NCI-H345 treated with DMSO at 0.1 percent for 48 hours (cell line): ENCODE measurements around the gene ABHD18.
"Not testable (repeated sequence)": the region's sequence is repeated elsewhere in the genome, so short reads cannot be mapped to it uniquely, and the experiment has no call there.

Source experiments
- DNase-seq: peaks from one replicate; lab custom pipeline; 2025; ENCODE audit not compliant: unreplicated experiment; lab: John Stamatoyannopoulos, UW

Gene ABHD18

GRCh38 chr4:127988638-127989037 is 23.4 kb downstream of the ABHD18 start:
- no peak for DNase-seq

- DNase-seq = no peak
These were observed 27.9 kb downstream of the ABHD18 start for GRCh38 chr4:127993151-127993550.

- no peak for DNase-seq
These were observed 30.6 kb downstream of the ABHD18 start for GRCh38 chr4:127995776-127996175.

GRCh38 chr4:127996521-127996920 is 31.3 kb downstream of the ABHD18 start:
- not testable (repeated sequence) for DNase-seq

- no peak for DNase-seq
These were observed 32.6 kb downstream of the ABHD18 start for GRCh38 chr4:127997534-127998388.

- no peak for DNase-seq
These were observed 41.4 kb downstream of the ABHD18 start for GRCh38 chr4:128006592-128006991.

- DNase-seq = no peak
These were observed 44.2 kb downstream of the ABHD18 start for GRCh38 chr4:128009428-128009827.

- no peak for DNase-seq
These were observed 60.1 kb downstream of the ABHD18 start for GRCh38 chr4:128025319-128025718.

- no peak for DNase-seq
These were observed 64.7 kb downstream of the ABHD18 start for GRCh38 chr4:128029907-128030306.

- DNase-seq = no peak
These were observed 66.7 kb downstream of the ABHD18 start for GRCh38 chr4:128031756-128032384.

GRCh38 chr4:128039568-128039967 is 74.4 kb downstream of the ABHD18 start:
- DNase-seq = no peak

GRCh38 chr4:128047019-128047418 is 81.8 kb downstream of the ABHD18 start:
- not testable (repeated sequence) for DNase-seq

- DNase-seq = not testable (repeated sequence)
These were observed 82.3 kb downstream of the ABHD18 start for GRCh38 chr4:128047514-128047913.

- not testable (repeated sequence) for DNase-seq
These were observed 86.0 kb downstream of the ABHD18 start for GRCh38 chr4:128051229-128051628.

- not testable (repeated sequence) for DNase-seq
These were observed 89.7 kb downstream of the ABHD18 start for GRCh38 chr4:128054907-128055306.

GRCh38 chr4:128055441-128056206 is 90.4 kb downstream of the ABHD18 start:
- not testable (repeated sequence) for DNase-seq

GRCh38 chr4:128056396-128056795 is 91.2 kb downstream of the ABHD18 start:
- DNase-seq = no peak

- DNase-seq = no peak
These were observed 95.0 kb downstream of the ABHD18 start for GRCh38 chr4:128060121-128060698.

GRCh38 chr4:128060699-128061565 is 95.7 kb downstream of the ABHD18 start, which contains the start of gene LARP1B:
Gene LARP1B (plus strand): TSS chr4:128061312. CDS start chr4:128074952, 13,640 bp downstream.
- peak; percentile 46 for DNase-seq
